Left lung (tissue), 10 donors: ENCODE results near the gene EPHB1. TPM values are rescaled to one million over a fixed set of nuclear protein-coding genes. Genes with fewer than 3 reads are reported as not detected.

Experiments used
- ATAC-seq: fragments of 200-7000 bp; cut with Tn5 transposase; one replicate; pipeline ENCODE4 v1.9.1; 2020; ENCODE audit warnings: moderate library complexity
- DNase-seq, 4 donors: peaks; one replicate each; pipeline ENCODE4 v3.0.0-alpha.2; 2013 to 2020
- H3K27ac ChIP-seq, 2 donors: fragments of 200-600 bp; sonication (generic) in 1 of 2; one replicate each; pipeline versions ENCODE4 v1.5.0 to v1.8.0; 2020 to 2021
- H3K27me3 ChIP-seq, 2 donors: fragments of 200-600 bp; sonication (generic) in 1 of 2; one replicate each; pipeline versions ENCODE4 v1.5.0 to v1.8.0; 2020 to 2021
- H3K36me3 ChIP-seq, 2 donors: fragments of 200-600 bp; sonication (generic) in 1 of 2; one replicate each; pipeline versions ENCODE4 v1.5.0 to v1.8.0; 2020 to 2021
- H3K4me1 ChIP-seq, 2 donors: fragments of 200-600 bp; one replicate each; pipeline ENCODE4 v1.8.0; 2021
- H3K4me3 ChIP-seq, 2 donors: fragments of 200-600 bp; sonication (generic) in 1 of 2; one replicate each; pipeline versions ENCODE4 v1.5.0 to v1.8.0; 2020 to 2021; ENCODE audit warnings: mild to moderate bottlenecking in 1 of 2
- H3K9me3 ChIP-seq, 2 donors: fragments of 200-600 bp; sonication (generic) in 1 of 2; one replicate each; pipeline versions ENCODE4 v1.5.0 to v1.8.0; 2020 to 2021
- CTCF ChIP-seq, 2 donors: fragments of 200-600 bp; sonication (generic) in 1 of 2; IDR thresholded peaks; one replicate each; pipeline versions ENCODE4 v1.5.0 to v1.8.0; 2021; ENCODE audit warnings: antibody characterized with exemption in 2 of 2
- intact Hi-C, 2 donors: fragments of 100-400 bp; cut with DNase I; formaldehyde crosslinking; loops; one replicate each; pipeline versions ENCODE4 v1.11.2 to v1.14.2; 2022
- polyA plus RNA-seq, 6 donors: library from polyadenylated mRNA; unstranded; fragments of 120-200 nt; gene quantifications; one replicate each; pipeline ENCODE4 v1.2.1, GENCODE V29; 2013; ENCODE audit not compliant: insufficient read length in 6 of 6
- total RNA-seq, 2 donors: library from RNA; stranded (reverse); fragmentation: NEBNext Ultra II Directional; extraction: Animal tissue kit (Norgen Biotek cat#: 25700); gene quantifications; one replicate each; pipeline ENCODE4 v1.2.1, GENCODE V29; 2021
- donor health status: DM: no; HTN: yes; CAD: no.
- donor health status: DM: no; HTN: no; CAD: no.

EPHB1 gene
- total and polyA plus RNA-seq, 8 donors: 1.1 to 4.3 (median 2.7) TPM

- no peaks in the 10 kb centered on the region for H3K4me1 ChIP-seq
- no peak overlapping the region for H3K4me3 ChIP-seq
- peaks cover 0 to 5% of the 10 kb centered on the region in 2 donors for H3K9me3 ChIP-seq
- TF ChIP-seq CTCF (IDR thresholded peaks at IDR 0.05): no peak
- H3K27ac ChIP-seq: no peak overlapping the region
- DNase-seq (no peak), ATAC-seq (no peak)
- H3K36me3 ChIP-seq: no peaks in the 10 kb centered on the region
- intact Hi-C loops: no loop called here
- H3K27me3 ChIP-seq: no peaks in the 10 kb centered on the region
Measured at GRCh38 chr3:135235541-135235940, 440.5 kb downstream of the EPHB1 start.

- DNase-seq: no peak
- Histone ChIP-seq H3K27me3 (no peaks in the 10 kb centered on the region), H3K4me3 (no peak overlapping the region), H3K27ac (no peak overlapping the region), H3K4me1 (no peaks in the 10 kb centered on the region), H3K9me3 (peaks cover 0 to 5% of the 10 kb centered on the region in 2 donors), H3K36me3 (no peaks in the 10 kb centered on the region)
- no peak for ATAC-seq
- TF ChIP-seq CTCF (IDR thresholded peaks at IDR 0.05): no peak
- intact Hi-C loops: no loop called here
Measured at GRCh38 chr3:135237371-135238143, 442.5 kb downstream of the EPHB1 start.

GRCh38 chr3:135238236-135238830 is 443.3 kb downstream of the EPHB1 start:
- ATAC-seq: no peak
- DNase-seq: no peak
- Histone ChIP-seq H3K36me3 (no peaks in the 10 kb centered on the region), H3K27me3 (no peaks in the 10 kb centered on the region), H3K4me3 (no peak overlapping the region), H3K9me3 (peaks cover 0 to 5% of the 10 kb centered on the region in 2 donors), H3K4me1 (no peaks in the 10 kb centered on the region), H3K27ac (no peak overlapping the region)
- TF ChIP-seq CTCF (IDR thresholded peaks at IDR 0.05): no peak
- intact Hi-C loops: no loop called here

GRCh38 chr3:135238871-135239614 is 444.0 kb downstream of the EPHB1 start:
- Histone ChIP-seq H3K27ac (no peak overlapping the region), H3K4me3 (no peak overlapping the region), H3K4me1 (no peaks in the 10 kb centered on the region), H3K36me3 (no peaks in the 10 kb centered on the region), H3K27me3 (no peaks in the 10 kb centered on the region), H3K9me3 (no peaks in the 10 kb centered on the region)
- intact Hi-C loops: no loop called here
- no peak for ATAC-seq
- no peak for DNase-seq
- TF ChIP-seq CTCF (IDR thresholded peaks at IDR 0.05): no peak

GRCh38 chr3:135239615-135239884 is 444.5 kb downstream of the EPHB1 start:
- Histone ChIP-seq H3K4me3 (no peak overlapping the region), H3K27me3 (no peaks in the 10 kb centered on the region), H3K4me1 (no peaks in the 10 kb centered on the region), H3K27ac (no peak overlapping the region), H3K36me3 (no peaks in the 10 kb centered on the region), H3K9me3 (no peaks in the 10 kb centered on the region)
- intact Hi-C loops: no loop called here
- no peak for TF ChIP-seq CTCF (IDR thresholded peaks at IDR 0.05)
- ATAC-seq: no peak
- no peak for DNase-seq
